HepG2 (cell line): ENCODE data around the gene CTU2. TPM values are rescaled to one million over a fixed set of nuclear protein-coding genes. Genes with fewer than 3 reads are reported as not detected.

ENCODE experiments used
- GLI4 ChIP-seq: sonication (generic); formaldehyde crosslinking; IDR thresholded peaks from 2 replicates; pipeline ENCODE4 v1.5.1; 2020; ENCODE audit warnings: missing genetic modification reagents, mild to moderate bottlenecking, moderate library complexity, borderline replicate concordance
- HMG20A ChIP-seq: IDR thresholded peaks from 2 replicates; pipeline ENCODE4 v1.6.1; 2016; ENCODE audit warnings: borderline replicate concordance
- KLF15 ChIP-seq: sonication (generic); formaldehyde crosslinking; IDR thresholded peaks from 2 replicates; pipeline ENCODE4 v1.8.1; 2023; ENCODE audit warnings: borderline replicate concordance, mild to moderate bottlenecking, inconsistent platforms, missing genetic modification reagents, mixed read lengths
- MAZ ChIP-seq, 2 experiments: sonication (generic) in 1 of 2; formaldehyde crosslinking in 1 of 2; IDR thresholded peaks; 2 replicates each; pipeline versions ENCODE4 v1.5.0 to v1.6.1; 2012 to 2020; ENCODE audit warnings: low read depth in 2 of 2, mild to moderate bottlenecking in 2 of 2, borderline replicate concordance in 1 of 2, improper control_type of control experiment in 1 of 2, low read length in 1 of 2, missing genetic modification reagents in 1 of 2, moderate library complexity in 1 of 2
- MED8 ChIP-seq: sonication (generic); formaldehyde crosslinking; IDR thresholded peaks from 2 replicates; pipeline ENCODE4 v1.8.1; 2023; ENCODE audit warnings: mild to moderate bottlenecking, missing genetic modification reagents; ENCODE audit not compliant: insufficient replicate concordance
- MTERF4 ChIP-seq: sonication (generic); formaldehyde crosslinking; IDR thresholded peaks from 2 replicates; pipeline ENCODE4 v1.8.0; 2023; ENCODE audit warnings: mild to moderate bottlenecking, missing genetic modification reagents
- NR0B2 ChIP-seq: sonication (generic); formaldehyde crosslinking; IDR thresholded peaks from 2 replicates; pipeline ENCODE4 v1.4.0; 2020; ENCODE audit warnings: mild to moderate bottlenecking, missing genetic modification reagents
- NR2F2 ChIP-seq: IDR thresholded peaks from 2 replicates; pipeline ENCODE4 v1.6.1; 2012; ENCODE audit warnings: low read depth, inconsistent platforms, borderline replicate concordance
- PHF5A ChIP-seq: IDR thresholded peaks from one replicate; pipeline ENCODE4 v1.6.1; 2018; ENCODE audit warnings: low read depth, missing genetic modification reagents; ENCODE audit not compliant: unreplicated experiment
- PLRG1 ChIP-seq: fragments of 450-650 bp; conservative IDR thresholded peaks from 2 replicates; pipeline ENCODE4 v1.6.1; 2016
- SCMH1 ChIP-seq: sonication (generic); formaldehyde crosslinking; IDR thresholded peaks from 2 replicates; pipeline ENCODE4 v1.9.0; 2021; ENCODE audit warnings: missing genetic modification reagents, mild to moderate bottlenecking, borderline replicate concordance
- SOX6 ChIP-seq, 2 experiments: fragments of 450-650 bp in 1 of 2; sonication (generic) in 1 of 2; formaldehyde crosslinking in 1 of 2; IDR thresholded peaks; 2 replicates each; pipeline versions ENCODE4 v1.4.0 to v1.6.1; 2017 to 2020; ENCODE audit warnings: antibody characterized with exemption in 1 of 2, mild to moderate bottlenecking in 1 of 2, missing genetic modification reagents in 1 of 2
- SRSF9 ChIP-seq: fragments of 200-400 bp; formaldehyde crosslinking; IDR thresholded peaks from 2 replicates; pipeline ENCODE4 v1.6.1; 2018; ENCODE audit warnings: borderline replicate concordance, mild to moderate bottlenecking, low read depth, low read length; ENCODE audit not compliant: insufficient read depth, poor library complexity, severe bottlenecking
- ZFP37 ChIP-seq: sonication (generic); formaldehyde crosslinking; IDR thresholded peaks from 2 replicates; pipeline ENCODE4 v1.4.0; 2020; ENCODE audit warnings: missing genetic modification reagents, borderline replicate concordance
- ZNF225 ChIP-seq: sonication (generic); formaldehyde crosslinking; IDR thresholded peaks from 2 replicates; pipeline ENCODE4 v1.4.0; 2020; ENCODE audit warnings: mild to moderate bottlenecking, missing genetic modification reagents
- ZNF251 ChIP-seq: sonication (generic); formaldehyde crosslinking; IDR thresholded peaks from 2 replicates; pipeline ENCODE4 v1.9.0; 2021; ENCODE audit warnings: mild to moderate bottlenecking, missing genetic modification reagents
- ZNF331 ChIP-seq: sonication (generic); formaldehyde crosslinking; IDR thresholded peaks from 2 replicates; pipeline ENCODE4 v1.4.0; 2020; ENCODE audit warnings: missing genetic modification reagents
- ZNF44 ChIP-seq: sonication (generic); formaldehyde crosslinking; IDR thresholded peaks from 2 replicates; pipeline ENCODE4 v1.5.1; 2020; ENCODE audit warnings: mild to moderate bottlenecking, missing genetic modification reagents
- ZNF577 ChIP-seq: sonication (generic); formaldehyde crosslinking; IDR thresholded peaks from 2 replicates; pipeline ENCODE4 v1.4.0; 2020; ENCODE audit warnings: mild to moderate bottlenecking, low read depth, missing genetic modification reagents, borderline replicate concordance
- ZNF768 ChIP-seq: sonication (generic); formaldehyde crosslinking; IDR thresholded peaks from 2 replicates; pipeline ENCODE4 v1.4.0; 2020; ENCODE audit warnings: missing genetic modification reagents
- ZSCAN21 ChIP-seq: sonication (generic); formaldehyde crosslinking; IDR thresholded peaks from 2 replicates; pipeline ENCODE4 v1.8.0; 2022; ENCODE audit warnings: mild to moderate bottlenecking, missing genetic modification reagents, moderate library complexity, borderline replicate concordance
- polyA plus RNA-seq, 8 experiments: library from polyadenylated mRNA; depleted of rRNA in 3 of 8; stranded (reverse) in 7 of 8; unstranded in 1 of 8; fragments of >200 nt; fragmentation: Illumina TruSeq in 4 of 8; extraction: Trizol in 4 of 8; gene quantifications; 2 replicates each; pipeline versions ENCODE4 v1.2.1 to v1.2.3, GENCODE V29; 2011 to 2016; ENCODE audit warnings: low read depth in 4 of 8, missing spikeins in 1 of 8, mixed read lengths in 1 of 8; ENCODE audit not compliant: insufficient read depth in 1 of 8
- total RNA-seq, 5 experiments: library from RNA; depleted of rRNA; stranded (reverse); fragments of >200 nt; fragmentation: Illumina TruSeq; extraction: Trizol; gene quantifications; 2 replicates each; pipeline ENCODE4 v1.2.3, GENCODE V29; 2016; ENCODE audit warnings: low read depth in 1 of 5
- TF ChIP-seq, protein P1 (sequence below): sonication (generic); formaldehyde crosslinking; conservative IDR thresholded peaks from 2 replicates; pipeline ENCODE4 v1.8.0; 2022; ENCODE audit warnings: missing genetic modification reagents

Gene CTU2
- total and polyA plus RNA-seq, 2 of the 13 experiments (the other 11 are each of a cell fraction or from before 2014, with no cell fraction given), result 13.3 to 21.9 TPM

DNA sequence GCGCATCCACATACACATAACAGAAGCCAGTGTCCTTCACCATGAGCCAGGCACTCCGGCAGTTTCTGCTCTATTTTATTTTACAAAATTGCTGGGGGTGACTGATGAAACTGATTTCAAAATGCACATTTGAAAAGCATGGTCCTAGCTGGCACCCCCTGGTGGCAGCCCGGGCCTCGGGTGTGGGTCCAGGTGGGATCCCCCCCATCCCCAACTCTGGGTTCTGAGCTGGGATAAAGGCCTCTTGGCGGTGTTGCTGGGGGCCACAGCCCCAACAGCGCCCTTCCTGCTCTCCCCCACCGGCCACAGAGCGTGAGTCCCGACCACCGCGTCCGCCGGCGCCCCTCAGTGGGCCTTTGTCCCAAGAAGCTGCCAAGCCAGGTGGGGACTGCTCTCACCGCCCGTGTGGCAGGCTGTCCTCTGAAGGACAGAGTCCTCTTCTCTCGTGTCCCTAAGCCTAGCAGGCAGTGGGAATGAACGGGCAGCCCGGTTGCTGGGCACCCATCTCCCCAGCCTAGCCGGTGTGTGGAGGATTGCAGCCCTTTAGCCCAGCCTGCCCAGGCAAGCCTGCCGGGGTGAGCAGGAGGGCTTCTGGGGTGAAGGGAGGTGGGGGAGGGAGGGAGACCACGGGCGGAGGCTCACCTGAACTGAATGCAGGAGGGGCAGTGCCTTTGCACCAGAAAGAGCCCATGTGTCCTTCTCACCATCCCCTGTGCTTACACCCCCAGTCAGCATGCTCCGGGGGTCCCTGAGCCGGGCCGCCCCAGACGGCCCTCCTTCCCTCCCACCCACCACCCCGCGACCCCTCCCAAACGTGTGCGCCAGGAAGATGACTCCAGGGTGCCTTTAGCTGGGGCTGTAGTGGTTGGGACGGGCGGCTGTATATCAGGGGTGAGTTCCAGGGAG lies 20.9 kb upstream of the CTU2 start (continued):
- no peak for TF ChIP-seq MTERF4 (CRISPR knock-in tag)
- TF ChIP-seq SOX6 (IDR thresholded peaks at IDR 0.05), result no peak
- 0 out of 2 replicates have a peak, but pooled peaks have one; percentile 11 for TF ChIP-seq SOX6 (CRISPR knock-in tag; IDR thresholded peaks at IDR 0.05)
- peak; percentile 40; the same call in 1 of the 2 replicates for TF ChIP-seq ZNF225 (CRISPR knock-in tag)
- TF ChIP-seq PLRG1, result no peak
- no peak for TF ChIP-seq PHF5A (CRISPR knock-in tag)
- peak; percentile 14 for TF ChIP-seq MED8 (CRISPR knock-in tag)
- TF ChIP-seq ZSCAN21 (CRISPR knock-in tag), result no peak
- TF ChIP-seq ZNF331 (CRISPR knock-in tag), result no peak
- TF ChIP-seq, protein P1, sequence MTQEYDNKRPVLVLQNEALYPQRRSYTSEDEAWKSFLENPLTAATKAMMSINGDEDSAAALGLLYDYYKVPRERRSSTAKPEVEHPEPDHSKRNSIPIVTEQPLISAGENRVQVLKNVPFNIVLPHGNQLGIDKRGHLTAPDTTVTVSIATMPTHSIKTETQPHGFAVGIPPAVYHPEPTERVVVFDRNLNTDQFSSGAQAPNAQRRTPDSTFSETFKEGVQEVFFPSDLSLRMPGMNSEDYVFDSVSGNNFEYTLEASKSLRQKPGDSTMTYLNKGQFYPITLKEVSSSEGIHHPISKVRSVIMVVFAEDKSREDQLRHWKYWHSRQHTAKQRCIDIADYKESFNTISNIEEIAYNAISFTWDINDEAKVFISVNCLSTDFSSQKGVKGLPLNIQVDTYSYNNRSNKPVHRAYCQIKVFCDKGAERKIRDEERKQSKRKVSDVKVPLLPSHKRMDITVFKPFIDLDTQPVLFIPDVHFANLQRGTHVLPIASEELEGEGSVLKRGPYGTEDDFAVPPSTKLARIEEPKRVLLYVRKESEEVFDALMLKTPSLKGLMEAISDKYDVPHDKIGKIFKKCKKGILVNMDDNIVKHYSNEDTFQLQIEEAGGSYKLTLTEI (CRISPR knock-in tag), result no peak
- peak; percentile 18; the same call in 1 of the 2 replicates for TF ChIP-seq ZNF768 (CRISPR knock-in tag)
- TF ChIP-seq ZNF251 (CRISPR knock-in tag), result no peak
- no peak for TF ChIP-seq ZFP37 (CRISPR knock-in tag)
- no peak for TF ChIP-seq MAZ (IDR thresholded peaks at IDR 0.05; ENCODE audit: borderline replicate concordance, low read depth, low read length)
- no peak for TF ChIP-seq MAZ (CRISPR knock-in tag; IDR thresholded peaks at IDR 0.05; ENCODE audit: low read depth)
- no peak for TF ChIP-seq ZNF44 (CRISPR knock-in tag)
- TF ChIP-seq NR0B2, result no peak
- no peak for TF ChIP-seq SRSF9
- TF ChIP-seq KLF15 (CRISPR knock-in tag), result no peak
- TF ChIP-seq SCMH1 (CRISPR knock-in tag), result no peak
- no peak for TF ChIP-seq HMG20A
- TF ChIP-seq ZNF577 (CRISPR knock-in tag), result no peak
- no peak for TF ChIP-seq NR2F2
- TF ChIP-seq GLI4, result no peak
